IMR-90 (cell line): ENCODE data around the gene PCDHB10. TPM values are rescaled to one million over a fixed set of nuclear protein-coding genes. Genes with fewer than 3 reads are reported as not detected.
A peak's percentile ranks its signal among the peaks of the same experiment; 100 is the strongest.

ENCODE experiments used
- ATAC-seq: fragments of 200-7000 bp; cut with Tn5 transposase; 2 replicates; pipeline ENCODE4 v1.9.1; 2020; ENCODE audit warnings: low read depth, mild to moderate bottlenecking, moderate library complexity
- BruUV-seq: library from RNA; stranded (reverse); fragments of 400-500 nt; replicated peaks from 2 replicates; lab custom pipeline; 2021; lab: Mats Ljungman, UMichigan
- CTCF ChIA-PET: fragments of 300-600 bp; formaldehyde crosslinking; extraction: SDS; loops from one replicate; lab custom pipeline; 2021; ENCODE audit warnings: antibody characterized with exemption; lab: Yijun Ruan, JAX
- POLR2A ChIA-PET: fragments of 300-600 bp; sonication (Branson Sonifier 250); formaldehyde crosslinking; loops from one replicate; lab custom pipeline; 2022; ENCODE audit warnings: antibody characterized with exemption; ENCODE audit not compliant: unreplicated experiment; lab: Charles Lee
- DNase-seq: peaks from one replicate; pipeline ENCODE4 v3.0.0; 2013
- H2AFZ ChIP-seq: replicated peaks from 2 replicates; pipeline ENCODE3; 2013; ENCODE audit warnings: low read length, mild to moderate bottlenecking; ENCODE audit not compliant: poor library complexity
- H2AK5ac ChIP-seq: 2 replicates; pipeline ENCODE4 v1.6.1; 2013; ENCODE audit warnings: low read depth, low read length, inconsistent platforms
- H2AK9ac ChIP-seq: replicated peaks from 2 replicates; pipeline ENCODE3; 2013; ENCODE audit warnings: mild to moderate bottlenecking, low read depth, low read length, moderate library complexity; ENCODE audit not compliant: poor library complexity
- H2BK120ac ChIP-seq: 2 replicates; pipeline ENCODE4 v1.6.1; 2013; ENCODE audit warnings: low read depth, low read length, inconsistent platforms
- H2BK15ac ChIP-seq: 3 replicates; pipeline ENCODE4 v1.6.1; 2013; ENCODE audit warnings: low read depth, low read length, inconsistent platforms
- H2BK20ac ChIP-seq: 2 replicates; pipeline ENCODE4 v1.6.1; 2013; ENCODE audit warnings: low read depth, mild to moderate bottlenecking, inconsistent platforms, low read length, moderate library complexity
- H2BK5ac ChIP-seq: 2 replicates; pipeline ENCODE4 v1.6.1; 2013; ENCODE audit warnings: mild to moderate bottlenecking, low read depth, low read length, inconsistent platforms; ENCODE audit not compliant: poor library complexity, severe bottlenecking
- H3K14ac ChIP-seq: replicated peaks from 2 replicates; pipeline ENCODE4 v1.6.1; 2013; ENCODE audit warnings: low read depth, low read length, inconsistent platforms
- H3K18ac ChIP-seq: 2 replicates; pipeline ENCODE4 v1.6.1; 2013; ENCODE audit warnings: low read depth, low read length, control low read depth
- H3K23ac ChIP-seq: 2 replicates; pipeline ENCODE4 v1.6.1; 2013; ENCODE audit warnings: low read depth, low read length, inconsistent platforms
- H3K27ac ChIP-seq: 2 replicates; pipeline ENCODE4 v1.5.1; 2013; ENCODE audit warnings: mild to moderate bottlenecking, control low read depth, low read length; ENCODE audit not compliant: insufficient read depth
- H3K27me3 ChIP-seq: 2 replicates; pipeline ENCODE4 v1.6.1; 2013; ENCODE audit warnings: low read length; ENCODE audit not compliant: control insufficient read depth, insufficient read depth
- H3K36me3 ChIP-seq: 2 replicates; pipeline ENCODE4 v1.6.1; 2013; ENCODE audit warnings: low read length, mixed read lengths; ENCODE audit not compliant: control insufficient read depth, insufficient read depth
- H3K4ac ChIP-seq: 2 replicates; pipeline ENCODE4 v1.6.1; 2013; ENCODE audit warnings: low read depth, low read length, inconsistent platforms
- H3K4me1 ChIP-seq: 2 replicates; pipeline ENCODE4 v1.6.1; 2013; ENCODE audit warnings: low read length, mixed read lengths; ENCODE audit not compliant: control insufficient read depth, insufficient read depth
- H3K4me2 ChIP-seq: 2 replicates; pipeline ENCODE4 v1.6.1; 2013; ENCODE audit warnings: low read depth, mild to moderate bottlenecking, control low read depth, low read length, moderate library complexity
- H3K4me3 ChIP-seq: 2 replicates; pipeline ENCODE4 v1.5.1; 2013; ENCODE audit warnings: low read depth, mild to moderate bottlenecking, control low read depth, low read length, moderate library complexity; ENCODE audit not compliant: insufficient read depth
- H3K56ac ChIP-seq: 2 replicates; pipeline ENCODE4 v1.6.1; 2013; ENCODE audit warnings: low read length, inconsistent platforms; ENCODE audit not compliant: insufficient read depth; ENCODE audit errors: extremely low read depth
- H3K79me1 ChIP-seq, 2 experiments: 2 replicates each; pipeline ENCODE4 v1.6.1; 2013; ENCODE audit warnings: low read length in 2 of 2, inconsistent platforms in 1 of 2, low read depth in 1 of 2
- H3K9ac ChIP-seq: 2 replicates; pipeline ENCODE4 v1.6.1; 2013; ENCODE audit warnings: low read depth, low read length, control low read depth
- H3K9me1 ChIP-seq: 2 replicates; pipeline ENCODE4 v1.6.1; 2013; ENCODE audit warnings: low read length, inconsistent platforms; ENCODE audit not compliant: insufficient read depth
- H3K9me3 ChIP-seq: 2 replicates; pipeline ENCODE4 v1.6.1; 2013; ENCODE audit warnings: low read length; ENCODE audit not compliant: control insufficient read depth, insufficient read depth
- H4K20me1 ChIP-seq: 2 replicates; pipeline ENCODE4 v1.6.1; 2013; ENCODE audit warnings: low read length, inconsistent platforms; ENCODE audit not compliant: insufficient read depth
- H4K5ac ChIP-seq: 2 replicates; pipeline ENCODE4 v1.6.1; 2013; ENCODE audit warnings: mild to moderate bottlenecking, low read depth, low read length, control low read depth
- H4K8ac ChIP-seq, 2 experiments: 2 replicates each; pipeline ENCODE4 v1.6.1; 2013; ENCODE audit warnings: low read depth in 2 of 2, low read length in 2 of 2, control low read depth in 1 of 2, inconsistent platforms in 1 of 2
- H4K91ac ChIP-seq: 2 replicates; pipeline ENCODE4 v1.6.1; 2013; ENCODE audit warnings: low read depth, low read length, inconsistent platforms; ENCODE audit not compliant: insufficient read depth
- BHLHE40 ChIP-seq: fragments of 150-350 bp; IDR thresholded peaks from 2 replicates; pipeline ENCODE4 v1.6.1; 2016; ENCODE audit warnings: mild to moderate bottlenecking, low read depth, low read length
- NFE2L2 ChIP-seq: fragments of 150-350 bp; IDR thresholded peaks from 2 replicates; pipeline ENCODE4 v1.6.1; 2016; ENCODE audit warnings: low read depth, mild to moderate bottlenecking, low read length
- WGBS, 2 experiments: methylation state at CpG; one replicate each; pipeline versions ENCODE4 v1.1.5 to v1.1.7; 2013; ENCODE audit warnings: missing lambda C conversion rate in 2 of 2; ENCODE audit not compliant: insufficient read length in 1 of 2; ENCODE audit errors: extremely low coverage in 2 of 2; 5-methylcytosine and 5-hydroxymethylcytosine counted together
- dilution Hi-C: fragments of 300-500 bp; cut with HindIII; formaldehyde crosslinking; loops from one replicate; pipeline ENCODE4 v1.14.3; 2018; ENCODE audit warnings: low sequenced_read_pairs; ENCODE audit not compliant: unreplicated experiment
- in situ Hi-C: fragments of 300-500 bp; cut with MboI; formaldehyde crosslinking; loops from 3 replicates; pipeline ENCODE4 v1.14.3; 2019; ENCODE audit warnings: low sequenced_read_pairs, inconsistent platforms, mixed read lengths
- intact Hi-C: fragments of 100-400 bp; cut with micrococcal nuclease; formaldehyde crosslinking; loops from 2 replicates; pipeline ENCODE4 v1.10.0; 2022
- polyA plus RNA-seq, 3 experiments: library from polyadenylated mRNA; depleted of rRNA; stranded (reverse); fragments of >200 nt; gene quantifications; 2 replicates each; pipeline ENCODE4 v1.2.3, GENCODE V29; 2012; ENCODE audit warnings: low replicate concordance in 1 of 3
- total RNA-seq: library from RNA; depleted of rRNA; stranded (reverse); fragments of >200 nt; gene quantifications from 2 replicates; pipeline ENCODE4 v1.2.3, GENCODE V29; 2012

The PCDHB10 gene
- total and polyA plus RNA-seq, 2 of the 4 experiments (the other 2 are of a cell fraction) = 0.18 to 0.22 TPM

DNA sequence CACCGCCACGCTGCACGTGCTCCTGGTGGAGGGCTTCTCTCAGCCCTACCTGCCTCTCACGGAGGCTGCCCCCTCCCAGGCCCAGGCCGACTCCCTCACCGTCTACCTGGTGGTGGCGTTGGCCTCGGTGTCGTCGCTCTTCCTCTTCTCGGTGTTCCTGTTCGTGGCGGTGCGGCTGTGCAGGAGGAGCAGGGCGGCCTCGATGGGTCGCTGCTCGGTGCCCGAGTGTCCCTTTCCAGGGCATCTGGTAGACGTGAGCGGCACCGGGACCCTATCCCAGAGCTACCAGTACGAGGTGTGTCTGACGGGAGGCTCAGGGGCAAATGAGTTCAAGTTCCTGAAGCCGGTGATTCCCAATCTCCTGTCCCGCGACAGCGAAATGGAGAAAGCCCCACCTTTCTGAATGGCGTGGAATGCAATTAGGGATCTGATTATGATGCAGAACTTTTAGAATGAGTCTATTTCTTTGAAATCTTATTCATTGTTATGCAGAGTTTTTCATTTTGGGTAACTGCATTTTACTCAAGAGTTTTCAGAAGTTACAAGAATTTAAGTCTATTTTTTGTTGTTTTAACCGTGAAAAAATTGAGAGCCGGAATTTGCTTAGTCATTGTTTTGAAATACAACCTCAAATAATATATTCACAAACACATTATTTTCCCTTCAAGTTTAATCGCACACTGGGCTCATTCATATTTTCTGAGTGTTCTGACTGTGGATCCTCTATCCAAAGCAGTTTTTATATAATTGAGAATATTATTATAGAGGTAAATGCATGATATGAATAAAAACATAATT lies 44.6 kb downstream of the PCDHB10 start:
- Histone ChIP-seq H2BK15ac (no peak overlapping the region), H2BK5ac (no peak overlapping the region), H3K4me1 (no peaks in the 10 kb centered on the region), H3K56ac (no peak overlapping the region), H3K4me2 (no peak overlapping the region), H3K18ac (no peak overlapping the region), H4K91ac (no peak overlapping the region), H4K8ac (no peak overlapping the region), H3K27ac (no peak overlapping the region), H2AK9ac (no peak overlapping the region), H3K9me1 (no peaks in the 10 kb centered on the region), H4K20me1 (no peaks in the 10 kb centered on the region), H3K9me3 (peaks cover 45% of the 10 kb centered on the region), H3K9ac (no peak overlapping the region), H2AK5ac (no peak overlapping the region), H3K79me1 (no peaks in the 10 kb centered on the region), H2BK20ac (no peak overlapping the region), H3K23ac (no peak overlapping the region), H3K36me3 (no peaks in the 10 kb centered on the region), H3K4ac (no peak overlapping the region), H2BK120ac (no peak overlapping the region), H3K27me3 (no peaks in the 10 kb centered on the region), H4K5ac (no peak overlapping the region), H3K14ac (no peak overlapping the region), H3K4me3 (no peak overlapping the region), H2AFZ (no peak overlapping the region)
- TF ChIP-seq NFE2L2 (peak; percentile 80), BHLHE40 (no peak)
- 28% methylated on average over 5 of the region's 32 CpGs; no CpG with 5 or more reads in 1 of the 2 experiments for WGBS, 2 experiments
- ChIA-PET CTCF (no interaction called here), POLR2A (no interaction called here)
- dilution Hi-C loops = no loop called here
- DNase-seq (no peak), ATAC-seq (no peak)
- intact Hi-C loops = no loop called here
- in situ Hi-C loops = loop anchor here (10.0 kb wide), 1 partner anchor 328 kb away; no protein-coding TSS in a partner anchor
- BruUV-seq = no TSS peak
